T-cell (primary cell): ENCODE data around the gene TRAPPC3L. TPM values are rescaled to one million over a fixed set of nuclear protein-coding genes. Genes with fewer than 3 reads are reported as not detected.

Experiments used
- ATAC-seq, 4 experiments: fragments of 200-7000 bp in 3 of 4; fragments of 150-1000 bp in 1 of 4; cut with Tn5 transposase; replicated peaks in 1 of 4; 1 replicate in 3 of 4; 2 replicates in 1 of 4; pipeline ENCODE4 v1.10.0; 2021; ENCODE audit warnings: moderate library complexity in 3 of 4, mild to moderate bottlenecking in 2 of 4, moderate number of reproducible peaks in 1 of 4
- CTCF ChIA-PET, 2 donors: fragments of 300-600 bp; sonication (Branson Sonifier 250); formaldehyde crosslinking; loops; one replicate each; lab custom pipeline; 2022; ENCODE audit warnings: antibody characterized with exemption in 2 of 2; lab: Charles Lee
- POLR2A ChIA-PET, 2 donors: fragments of 300-600 bp; sonication (Branson Sonifier 250); formaldehyde crosslinking; loops; one replicate each; lab custom pipeline; 2022; ENCODE audit warnings: antibody characterized with exemption in 2 of 2; lab: Charles Lee
- DNase-seq, 35 experiments: peaks; one replicate each; pipeline versions ENCODE4 v3.0.0 to v3.0.0-alpha.2; 2013 to 2023
- H3K27ac ChIP-seq: one replicate; pipeline ENCODE4 v1.5.1; 2013; ENCODE audit warnings: low read length
- H3K27me3 ChIP-seq, 2 experiments: replicated peaks in 1 of 2; 1 replicate in 1 of 2; 2 replicates in 1 of 2; pipeline versions ENCODE4 v1.6.1 to v1.7.0; 2013; ENCODE audit warnings: low read length in 1 of 2, mixed read lengths in 1 of 2; ENCODE audit not compliant: control insufficient read depth in 2 of 2, insufficient read depth in 2 of 2; ENCODE audit errors: extremely low read depth in 1 of 2
- H3K36me3 ChIP-seq, 2 donors: 1 replicate in 1 of 2; 2 replicates in 1 of 2; pipeline versions ENCODE4 v1.6.1 to v1.7.0; 2013; ENCODE audit warnings: low read length in 1 of 2; ENCODE audit not compliant: control insufficient read depth in 2 of 2, insufficient read depth in 1 of 2; ENCODE audit errors: extremely low read depth in 1 of 2
- H3K4me1 ChIP-seq, 2 experiments: 1 replicate in 1 of 2; 2 replicates in 1 of 2; pipeline versions ENCODE4 v1.6.1 to v1.7.0; 2013; ENCODE audit warnings: low read length in 2 of 2, mixed read lengths in 1 of 2; ENCODE audit not compliant: insufficient read depth in 2 of 2, control insufficient read depth in 1 of 2; ENCODE audit errors: extremely low read depth in 1 of 2
- H3K4me3 ChIP-seq, 2 donors: 1 replicate in 1 of 2; 2 replicates in 1 of 2; pipeline versions ENCODE4 v1.5.1 to v1.7.0; 2013; ENCODE audit warnings: mild to moderate bottlenecking in 2 of 2, low read length in 1 of 2, moderate library complexity in 1 of 2; ENCODE audit not compliant: control insufficient read depth in 1 of 2; ENCODE audit errors: extremely low read depth in 1 of 2
- H3K9me3 ChIP-seq: 2 replicates; pipeline ENCODE4 v1.7.0; 2013
- H3K27ac Mint-ChIP-seq, 2 donors: one replicate each; pipeline ENCODE4 v1.8.0; 2020 to 2021; ENCODE audit warnings: mild to moderate bottlenecking in 2 of 2, mixed read lengths in 2 of 2
- H3K27me3 Mint-ChIP-seq, 2 donors: one replicate each; pipeline ENCODE4 v1.8.0; 2021 to 2022; ENCODE audit warnings: mixed read lengths in 2 of 2
- H3K36me3 Mint-ChIP-seq: one replicate; pipeline ENCODE4 v1.8.0; 2021; ENCODE audit warnings: mixed read lengths
- H3K4me1 Mint-ChIP-seq, 3 donors: one replicate each; pipeline ENCODE4 v1.8.0; 2020 to 2022; ENCODE audit warnings: mixed read lengths in 3 of 3, mild to moderate bottlenecking in 1 of 3
- H3K4me3 Mint-ChIP-seq, 3 donors: one replicate each; pipeline ENCODE4 v1.8.0; 2020 to 2022; ENCODE audit warnings: mild to moderate bottlenecking in 3 of 3, mixed read lengths in 3 of 3, moderate library complexity in 3 of 3
- H3K9me3 Mint-ChIP-seq, 3 donors: one replicate each; pipeline ENCODE4 v1.8.0; 2020 to 2022; ENCODE audit warnings: mixed read lengths in 3 of 3
- WGBS: methylation state at CpG from one replicate; pipeline ENCODE4 v1.1.5; 2013; ENCODE audit warnings: missing lambda C conversion rate; ENCODE audit not compliant: insufficient coverage; 5-methylcytosine and 5-hydroxymethylcytosine counted together
- total RNA-seq, 35 experiments: library from RNA in 6 of 35; stranded (reverse) in 6 of 35; fragments of 120-200 nt in 1 of 35; gene quantifications; one replicate each; pipeline versions ENCODE4 v1.2.1 to v1.2.4 and lab custom pipeline; 2013 to 2026

TRAPPC3L gene
- total RNA-seq, 5 donors from 2014 or later (not counting 1 experiment from before 2014, with no cell fraction given): not detected

- ChIA-PET POLR2A (no interaction called here), CTCF (no interaction called here)
- Mint-ChIP-seq H3K27me3 (peaks cover 0 to 20% of the 10 kb centered on the region in 2 donors), H3K4me1 (peaks cover 5 to 10% (median 9%) of the 10 kb centered on the region in 3 donors), H3K9me3 (no peaks in the 10 kb centered on the region), H3K4me3 (no peak overlapping the region), H3K36me3 (no peaks in the 10 kb centered on the region), H3K27ac (no peak overlapping the region)
- Histone ChIP-seq H3K4me1 (peaks cover 0 to under 1% of the 10 kb centered on the region in 2 experiments), H3K36me3 (no peaks in the 10 kb centered on the region), H3K27me3 (no peaks in the 10 kb centered on the region), H3K9me3 (no peaks in the 10 kb centered on the region), H3K4me3 (no peak overlapping the region), H3K27ac (no peak overlapping the region)
- WGBS: 100% methylated on average over 1 of the region's 3 CpGs
- ATAC-seq (no peak), DNase-seq (no peak)
Measured at GRCh38 chr6:116456106-116456505, 89.4 kb downstream of the TRAPPC3L start.

GRCh38 chr6:116452531-116452930 is 93.0 kb downstream of the TRAPPC3L start:
- Histone ChIP-seq H3K27me3 (peaks cover 0 to 3% of the 10 kb centered on the region in 2 experiments), H3K4me3 (no peak overlapping the region), H3K27ac (no peak overlapping the region), H3K36me3 (no peaks in the 10 kb centered on the region), H3K9me3 (no peaks in the 10 kb centered on the region), H3K4me1 (no peaks in the 10 kb centered on the region)
- ChIA-PET POLR2A (no interaction called here), CTCF (interaction anchor here in 1 of 2 donors (0.7 kb wide), 1 partner anchor 165 kb away, joined by 3 read pairs; no protein-coding TSS in a partner anchor)
- peaks cover 4 to 10% of the 10 kb centered on the region in 2 donors for H3K27me3 Mint-ChIP-seq
- DNase-seq (no peak), ATAC-seq (no peak)
- H3K4me1 Mint-ChIP-seq: peaks cover 2 to 8% (median 6%) of the 10 kb centered on the region in 3 donors
- no peak overlapping the region for H3K27ac Mint-ChIP-seq
- H3K36me3 Mint-ChIP-seq: no peaks in the 10 kb centered on the region
- WGBS: no CpG with 5 or more reads among the region's 2 CpGs
- no peak overlapping the region for H3K4me3 Mint-ChIP-seq
- H3K9me3 Mint-ChIP-seq: no peaks in the 10 kb centered on the region

GRCh38 chr6:116451916-116452315 is 93.6 kb downstream of the TRAPPC3L start:
- no peaks in the 10 kb centered on the region for H3K4me1 ChIP-seq
- ChIA-PET CTCF (no interaction called here), POLR2A (no interaction called here)
- DNase-seq (no peak), ATAC-seq (no peak)
- Mint-ChIP-seq H3K4me1 (peaks cover 2 to 8% (median 6%) of the 10 kb centered on the region in 3 donors), H3K27me3 (peaks cover 4 to 10% of the 10 kb centered on the region in 2 donors), H3K9me3 (no peaks in the 10 kb centered on the region), H3K36me3 (no peaks in the 10 kb centered on the region), H3K27ac (no peak overlapping the region), H3K4me3 (no peak overlapping the region)
- H3K9me3 ChIP-seq: no peaks in the 10 kb centered on the region
- H3K36me3 ChIP-seq: no peaks in the 10 kb centered on the region
- peaks cover 0 to 3% of the 10 kb centered on the region in 2 experiments for H3K27me3 ChIP-seq
- H3K27ac ChIP-seq: no peak overlapping the region
- no peak overlapping the region for H3K4me3 ChIP-seq

- H3K4me1 ChIP-seq: no peaks in the 10 kb centered on the region
- H3K27ac Mint-ChIP-seq: no peak overlapping the region
- peaks cover 0 to 3% of the 10 kb centered on the region in 2 experiments for H3K27me3 ChIP-seq
- no peaks in the 10 kb centered on the region for H3K9me3 ChIP-seq
- ChIA-PET POLR2A (no interaction called here), CTCF (no interaction called here)
- peaks cover 4 to 10% of the 10 kb centered on the region in 2 donors for H3K27me3 Mint-ChIP-seq
- H3K4me3 ChIP-seq: no peak overlapping the region
- H3K36me3 ChIP-seq: no peaks in the 10 kb centered on the region
- 86% methylated on average over 1 of the region's 9 CpGs for WGBS
- peaks cover 2 to 8% (median 6%) of the 10 kb centered on the region in 3 donors for H3K4me1 Mint-ChIP-seq
- DNase-seq: no peak
- no peak overlapping the region for H3K27ac ChIP-seq
- no peaks in the 10 kb centered on the region for H3K9me3 Mint-ChIP-seq
- H3K36me3 Mint-ChIP-seq: no peaks in the 10 kb centered on the region
- H3K4me3 Mint-ChIP-seq: no peak overlapping the region
- ATAC-seq: no peak
Measured at GRCh38 chr6:116450769-116451740, 94.4 kb downstream of the TRAPPC3L start.

GRCh38 chr6:116450185-116450710 is 95.2 kb downstream of the TRAPPC3L start:
- Histone ChIP-seq H3K27ac (no peak overlapping the region), H3K27me3 (peaks cover 0 to 3% of the 10 kb centered on the region in 2 experiments), H3K36me3 (no peaks in the 10 kb centered on the region), H3K9me3 (no peaks in the 10 kb centered on the region), H3K4me1 (no peaks in the 10 kb centered on the region), H3K4me3 (no peak overlapping the region)
- H3K4me1 Mint-ChIP-seq: peaks cover 3 to 9% (median 7%) of the 10 kb centered on the region in 3 donors
- ATAC-seq: no peak
- H3K4me3 Mint-ChIP-seq: no peak overlapping the region
- H3K27ac Mint-ChIP-seq: no peak overlapping the region
- no CpG with 5 or more reads among the region's 1 CpG for WGBS
- no peaks in the 10 kb centered on the region for H3K9me3 Mint-ChIP-seq
- H3K36me3 Mint-ChIP-seq: no peaks in the 10 kb centered on the region
- DNase-seq: no peak
- POLR2A ChIA-PET: no interaction called here
- CTCF ChIA-PET: no interaction called here
- peaks cover 4 to 10% of the 10 kb centered on the region in 2 donors for H3K27me3 Mint-ChIP-seq

GRCh38 chr6:116449565-116449964 is 95.9 kb downstream of the TRAPPC3L start:
- WGBS: no CpG with 5 or more reads among the region's 1 CpG
- no peak overlapping the region for H3K27ac ChIP-seq

More at GRCh38 chr6:116449565-116449964, 95.9 kb downstream of the TRAPPC3L start:
- H3K4me1 ChIP-seq: peaks cover 0 to 4% of the 10 kb centered on the region in 2 experiments
- DNase-seq (no peak), ATAC-seq (no peak)
- Mint-ChIP-seq H3K4me1 (peaks cover 8 to 16% (median 13%) of the 10 kb centered on the region in 3 donors), H3K9me3 (no peaks in the 10 kb centered on the region), H3K27ac (no peak overlapping the region), H3K36me3 (no peaks in the 10 kb centered on the region), H3K4me3 (no peak overlapping the region), H3K27me3 (peaks cover 4 to 10% of the 10 kb centered on the region in 2 donors)
- POLR2A ChIA-PET: no interaction called here
- H3K36me3 ChIP-seq: no peaks in the 10 kb centered on the region
- peaks cover 0 to 3% of the 10 kb centered on the region in 2 experiments for H3K27me3 ChIP-seq
- CTCF ChIA-PET: no interaction called here
- H3K4me3 ChIP-seq: no peak overlapping the region
- H3K9me3 ChIP-seq: no peaks in the 10 kb centered on the region
